AG09309 (cell line): ENCODE results near the gene SNX11.

Source experiments
- DNase-seq: peaks from one replicate; pipeline ENCODE4 v3.0.0-alpha.2; 2010; ENCODE audit warnings: low read depth
- H3K4me3 ChIP-seq: 2 replicates; pipeline ENCODE4 v1.5.1; 2011; ENCODE audit warnings: mild to moderate bottlenecking, low read depth, low read length, moderate library complexity; ENCODE audit not compliant: control insufficient read depth
- TF ChIP-seq, protein P1 (sequence below): IDR thresholded peaks from 2 replicates; pipeline ENCODE4 v1.5.1; 2011; ENCODE audit warnings: mild to moderate bottlenecking, low read depth, low read length, inconsistent platforms; ENCODE audit not compliant: insufficient read depth, control insufficient read depth; ENCODE audit errors: missing control alignments

SNX11 gene

GRCh38 chr17:48151220-48151619, 43.7 kb downstream of the SNX11 start:
- H3K4me3 ChIP-seq: no peak overlapping the region
- TF ChIP-seq, protein P1, sequence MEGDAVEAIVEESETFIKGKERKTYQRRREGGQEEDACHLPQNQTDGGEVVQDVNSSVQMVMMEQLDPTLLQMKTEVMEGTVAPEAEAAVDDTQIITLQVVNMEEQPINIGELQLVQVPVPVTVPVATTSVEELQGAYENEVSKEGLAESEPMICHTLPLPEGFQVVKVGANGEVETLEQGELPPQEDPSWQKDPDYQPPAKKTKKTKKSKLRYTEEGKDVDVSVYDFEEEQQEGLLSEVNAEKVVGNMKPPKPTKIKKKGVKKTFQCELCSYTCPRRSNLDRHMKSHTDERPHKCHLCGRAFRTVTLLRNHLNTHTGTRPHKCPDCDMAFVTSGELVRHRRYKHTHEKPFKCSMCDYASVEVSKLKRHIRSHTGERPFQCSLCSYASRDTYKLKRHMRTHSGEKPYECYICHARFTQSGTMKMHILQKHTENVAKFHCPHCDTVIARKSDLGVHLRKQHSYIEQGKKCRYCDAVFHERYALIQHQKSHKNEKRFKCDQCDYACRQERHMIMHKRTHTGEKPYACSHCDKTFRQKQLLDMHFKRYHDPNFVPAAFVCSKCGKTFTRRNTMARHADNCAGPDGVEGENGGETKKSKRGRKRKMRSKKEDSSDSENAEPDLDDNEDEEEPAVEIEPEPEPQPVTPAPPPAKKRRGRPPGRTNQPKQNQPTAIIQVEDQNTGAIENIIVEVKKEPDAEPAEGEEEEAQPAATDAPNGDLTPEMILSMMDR: no peak
- DNase-seq: no peak

DNA sequence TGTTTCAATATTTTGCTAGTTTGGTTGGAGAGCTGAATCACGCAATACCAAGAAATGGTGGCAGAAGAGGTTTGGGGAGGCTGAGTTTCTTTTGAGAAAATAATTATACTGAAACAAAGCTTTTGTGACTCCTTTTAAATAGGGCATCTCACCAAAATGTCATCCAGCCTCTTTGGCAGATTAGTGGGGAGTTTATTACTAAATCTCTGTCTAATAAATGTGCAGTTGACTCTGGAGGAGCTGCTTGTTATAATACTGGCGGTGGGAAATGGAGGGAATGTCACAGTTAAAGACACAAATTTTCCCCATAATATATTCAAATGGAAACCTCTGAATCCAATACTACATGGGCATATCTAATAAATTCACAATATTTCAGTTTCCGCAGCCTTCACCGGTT, 44.7 kb downstream of the SNX11 start:
- TF ChIP-seq, protein P1: no peak
- no peak overlapping the region for H3K4me3 ChIP-seq
- no peak for DNase-seq

- H3K4me3 ChIP-seq: no peak overlapping the region
- peak; percentile 14 for DNase-seq
These were observed 46.3 kb downstream of the SNX11 start for GRCh38 chr17:48153691-48154358.

GRCh38 chr17:48155889-48156611, 48.5 kb downstream of the SNX11 start:
- no peak overlapping the region for H3K4me3 ChIP-seq
- DNase-seq: no peak
- TF ChIP-seq, protein P1: no peak

More at GRCh38 chr17:48153691-48154358, 46.3 kb downstream of the SNX11 start:
- TF ChIP-seq, protein P1: peak; percentile 59

DNA sequence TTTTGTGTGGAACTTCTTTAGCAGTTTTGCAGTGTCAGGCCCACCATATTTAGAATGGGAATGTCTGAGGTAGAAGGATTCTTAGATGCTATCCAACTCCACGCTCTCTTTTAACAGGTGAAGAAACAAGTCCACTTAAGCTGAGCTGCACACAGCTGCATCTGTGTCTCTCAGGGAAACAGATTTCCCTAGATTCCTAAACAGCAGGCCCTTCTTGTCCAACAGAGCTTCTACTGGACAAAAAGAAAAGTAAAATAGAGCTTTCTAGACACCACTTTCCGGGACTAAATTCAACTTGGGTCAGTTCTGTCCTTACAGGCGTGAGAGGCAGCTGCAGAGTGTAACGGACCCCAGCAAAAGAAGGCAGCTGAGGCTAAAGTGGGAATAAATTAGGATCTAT, 51.7 kb downstream of the SNX11 start:
- no peak for DNase-seq
- TF ChIP-seq, protein P1: no peak
- H3K4me3 ChIP-seq: no peak overlapping the region

DNA sequence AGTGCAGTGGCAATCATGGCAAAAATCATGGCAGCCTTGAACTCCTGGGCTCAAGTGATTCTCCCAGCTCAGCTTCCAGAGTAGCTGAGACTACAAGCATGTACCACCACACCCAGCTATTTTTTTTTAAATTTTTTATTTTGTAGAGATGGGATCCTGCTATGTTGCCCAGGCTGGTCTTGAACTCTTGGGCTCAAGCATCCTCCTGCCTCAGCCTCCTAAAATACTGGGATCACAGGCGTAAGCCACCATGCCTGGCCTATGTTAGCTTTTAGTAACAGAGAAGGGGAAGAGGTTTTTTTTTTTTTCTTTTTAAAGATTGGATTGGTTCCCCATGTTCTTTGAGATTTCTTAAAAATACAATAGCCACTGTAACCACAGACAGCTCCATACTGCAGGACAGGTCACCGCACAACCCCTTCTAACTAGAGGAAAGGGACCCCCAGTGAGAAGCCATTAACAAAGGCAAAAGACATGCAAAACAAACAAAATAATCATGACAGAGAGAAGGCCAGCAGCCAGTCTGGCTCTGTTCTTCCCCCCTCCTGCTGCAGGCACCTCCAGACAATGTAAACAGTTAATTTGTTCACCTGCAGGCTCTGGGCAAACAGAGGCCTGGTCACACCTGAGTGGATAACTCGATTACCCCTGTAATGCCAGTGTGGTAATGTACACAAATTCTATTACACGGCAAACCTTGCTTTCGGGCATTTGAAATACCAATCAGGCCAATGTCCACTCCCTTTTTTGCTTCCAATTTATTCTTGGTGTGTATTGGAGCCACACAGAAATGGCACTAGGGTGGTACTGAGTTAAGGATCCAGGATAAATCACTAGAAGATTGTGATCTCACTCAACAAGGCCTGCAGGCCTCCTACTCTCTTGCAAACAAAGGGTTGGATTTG, 52.9 kb downstream of the SNX11 start:
- DNase-seq: no peak
- TF ChIP-seq, protein P1: no peak
- H3K4me3 ChIP-seq: no peak overlapping the region
